NCI-H748 (cell line): ENCODE results near the gene NFATC2.

ENCODE experiments used
- DNase-seq: peaks from one replicate; lab custom pipeline; 2025; ENCODE audit not compliant: unreplicated experiment; lab: John Stamatoyannopoulos, UW

The NFATC2 gene

GRCh38 chr20:51516855-51517254, 25.7 kb downstream of the NFATC2 start:
- DNase-seq, result no peak

DNA sequence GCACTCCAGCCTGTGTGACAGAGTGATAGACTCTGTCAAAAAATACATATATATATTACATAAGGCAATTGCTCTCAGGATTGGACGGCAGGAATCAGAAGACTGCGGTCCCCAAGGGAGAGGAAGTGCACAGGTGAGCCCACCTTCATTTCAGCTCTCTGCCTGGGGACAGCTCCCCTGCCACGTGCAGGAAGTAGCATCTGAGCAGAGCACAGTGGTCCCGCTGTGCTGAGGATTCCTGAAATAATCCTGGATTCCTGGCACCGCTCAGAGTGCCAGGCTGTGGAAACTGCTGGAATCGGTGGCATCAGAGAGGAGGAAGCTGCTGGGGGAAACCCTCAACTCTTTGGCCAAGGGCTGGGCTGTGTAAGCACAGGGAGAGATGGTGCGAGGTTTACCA, 27.7 kb downstream of the NFATC2 start:
- no peak for DNase-seq

- no peak for DNase-seq
These were observed 28.3 kb downstream of the NFATC2 start for GRCh38 chr20:51514249-51514648.

- no peak for DNase-seq
These were observed 29.0 kb downstream of the NFATC2 start for GRCh38 chr20:51513545-51513944.

- no peak for DNase-seq
These were observed 29.9 kb downstream of the NFATC2 start for GRCh38 chr20:51512645-51513044.

DNA sequence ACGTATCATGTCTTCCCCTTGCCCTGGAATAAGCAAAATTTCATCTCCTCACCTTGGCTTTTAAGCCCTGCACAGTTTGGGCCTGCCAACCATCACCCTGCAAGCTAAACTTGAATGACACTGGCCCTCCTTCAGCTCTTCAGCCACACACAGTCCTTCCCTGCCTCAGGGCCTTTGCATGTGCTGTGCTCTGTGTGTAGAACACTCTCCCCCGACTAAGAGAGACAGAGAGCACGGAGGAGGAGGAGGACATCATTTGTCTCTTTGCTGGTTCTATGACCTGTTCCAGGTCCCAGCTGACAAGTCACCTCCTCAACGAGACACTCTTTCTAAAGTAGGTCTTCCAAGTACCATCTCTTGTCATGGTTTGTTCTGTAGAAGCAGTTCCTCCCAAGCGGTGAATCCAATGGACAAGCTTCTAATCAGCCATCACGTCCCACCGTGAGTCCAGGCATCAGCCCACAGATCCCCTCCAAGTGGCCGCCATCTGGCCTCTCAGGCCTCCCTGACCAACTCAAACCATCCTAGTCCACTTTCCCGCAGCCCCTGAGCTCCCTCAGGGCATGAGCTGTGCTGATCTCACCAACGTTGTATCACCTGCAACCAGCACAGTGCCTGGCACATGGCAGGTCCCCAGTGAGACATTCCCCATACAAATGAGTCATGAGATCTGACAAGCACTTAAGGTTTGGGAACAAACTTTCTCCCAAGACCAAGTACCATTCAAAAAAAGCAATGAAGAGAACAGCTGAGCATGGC, 30.5 kb downstream of the NFATC2 start:
- no peak for DNase-seq

- DNase-seq, result no peak
These were observed 31.4 kb downstream of the NFATC2 start for GRCh38 chr20:51510936-51511605.

GRCh38 chr20:51510169-51510568, 32.4 kb downstream of the NFATC2 start:
- no peak for DNase-seq

GRCh38 chr20:51509208-51509607, 33.3 kb downstream of the NFATC2 start:
- no peak for DNase-seq

GRCh38 chr20:51508780-51509179, 33.7 kb downstream of the NFATC2 start:
- no peak for DNase-seq

- DNase-seq, result no peak
These were observed 34.4 kb downstream of the NFATC2 start for GRCh38 chr20:51508158-51508557.

DNA sequence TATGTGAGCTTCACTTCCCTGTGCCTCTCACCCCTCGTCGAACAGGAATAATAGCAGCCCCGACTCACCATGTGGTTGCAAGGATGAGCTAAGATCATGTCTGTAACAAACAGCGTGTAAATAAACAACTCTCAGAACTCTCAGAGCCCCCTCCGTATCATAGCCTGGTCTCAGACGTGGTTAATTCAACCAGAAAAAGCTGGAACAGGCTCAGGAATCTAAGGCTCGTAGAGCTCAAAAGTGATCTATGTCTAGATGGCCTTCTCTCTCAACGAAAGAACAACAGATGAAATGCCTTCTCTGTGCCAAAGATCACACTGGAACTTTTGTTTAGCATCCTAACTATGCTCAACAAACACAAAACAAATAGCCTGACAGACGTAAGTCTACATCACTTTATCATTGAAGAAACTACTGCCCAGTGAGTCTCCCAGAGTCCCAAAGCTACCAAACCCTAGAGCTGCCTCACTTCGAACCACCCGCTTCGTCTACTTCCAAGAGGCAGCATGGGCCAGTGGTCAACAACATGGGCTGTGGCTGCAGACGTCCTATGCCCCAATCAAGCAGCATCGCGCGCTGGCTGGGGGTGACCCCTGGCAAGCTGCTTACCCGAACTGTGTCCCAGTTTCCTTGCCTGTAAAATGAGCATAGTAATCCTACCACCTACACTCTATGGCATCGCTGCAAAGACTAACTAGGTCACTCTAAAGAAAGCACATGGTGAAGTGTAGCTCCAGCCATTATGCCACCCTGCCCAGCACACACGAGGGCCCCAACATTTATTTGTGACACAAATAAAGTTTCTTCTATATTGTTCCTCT, 35.1 kb downstream of the NFATC2 start:
- DNase-seq, result no peak

GRCh38 chr20:51506527-51507215, 35.8 kb downstream of the NFATC2 start:
- no peak for DNase-seq

- DNase-seq, result no peak
These were observed 37.0 kb downstream of the NFATC2 start for GRCh38 chr20:51505566-51505965.

DNA sequence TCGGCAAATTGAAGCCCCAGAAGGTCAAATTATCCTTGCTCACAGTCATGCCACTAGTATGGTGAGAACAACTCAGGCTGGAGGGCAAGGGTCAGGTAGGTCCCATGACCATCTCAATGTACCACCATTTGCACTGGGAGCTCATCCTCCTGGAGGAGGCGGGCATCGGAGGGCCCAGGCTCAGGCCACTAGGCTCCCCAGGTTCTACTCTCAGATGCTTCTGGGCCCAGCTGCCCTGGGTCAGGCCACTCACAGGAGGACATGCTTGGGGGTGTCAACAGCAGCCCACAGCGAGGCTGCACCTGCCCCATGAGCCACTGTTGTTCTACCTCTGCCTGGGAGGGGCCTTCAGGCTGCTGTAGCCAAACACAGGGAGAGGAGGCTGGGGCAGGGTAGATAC, 39.1 kb downstream of the NFATC2 start:
- no peak for DNase-seq

DNA sequence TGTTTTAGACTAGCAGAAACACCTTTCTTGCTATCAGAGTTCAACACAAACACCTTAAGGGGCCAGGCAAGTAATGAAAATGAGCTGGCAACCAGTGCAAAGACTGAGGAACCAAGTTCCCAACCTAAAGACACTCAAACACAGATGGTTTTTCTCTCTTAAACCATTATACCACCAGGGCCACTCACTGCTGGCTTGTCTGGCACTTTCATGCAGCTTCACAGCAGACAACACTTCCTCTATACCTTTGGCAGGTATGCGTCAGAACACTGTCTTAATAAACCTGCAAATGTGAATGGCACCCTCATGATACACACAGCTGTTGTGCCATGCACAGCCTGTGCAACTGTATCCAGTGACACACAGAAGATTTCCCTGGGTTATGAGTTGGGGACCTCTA, 41.6 kb downstream of the NFATC2 start:
- no peak for DNase-seq

DNA sequence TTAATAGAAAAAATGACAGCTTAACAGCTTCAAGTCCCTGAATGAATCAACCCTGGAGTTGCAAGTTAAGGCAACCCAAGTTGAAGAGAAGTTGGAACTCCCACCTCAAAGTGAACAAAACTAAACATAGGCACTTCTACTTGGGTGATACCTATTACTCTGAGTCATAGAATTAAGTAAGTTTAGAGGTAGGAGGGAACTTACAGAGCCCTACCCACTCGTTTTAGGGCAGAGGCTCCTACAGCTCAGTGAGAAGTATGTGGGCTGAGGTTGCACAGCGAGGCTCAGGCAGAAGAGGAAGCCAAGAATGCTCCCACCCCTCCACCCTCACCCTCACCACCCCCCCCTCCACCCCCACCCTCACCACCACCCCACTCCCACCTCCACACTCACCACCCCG, 42.2 kb downstream of the NFATC2 start:
- DNase-seq, result no peak

GRCh38 chr20:51498765-51499540, 43.6 kb downstream of the NFATC2 start:
- DNase-seq, result no peak

- DNase-seq, result no peak
These were observed 44.7 kb downstream of the NFATC2 start for GRCh38 chr20:51497542-51498467.
